Stomach (tissue), 9 donors: Measurements from ENCODE around the gene TST. TPM values are rescaled to one million over a fixed set of nuclear protein-coding genes. Genes with fewer than 3 reads are reported as not detected.
A peak's percentile ranks its signal among the peaks of the same experiment; 100 is the strongest.

Experiments used
- DNase-seq, 2 donors: peaks; one replicate each; pipeline versions ENCODE4 v3.0.0 to v3.0.0-alpha.2; 2013 to 2019
- H3K27ac ChIP-seq, 5 donors: fragments of 200-600 bp in 4 of 5; sonication (generic) in 4 of 5; one replicate each; pipeline ENCODE4 v1.5.1; 2013 to 2019; ENCODE audit warnings: mild to moderate bottlenecking in 1 of 5, moderate library complexity in 1 of 5
- H3K27me3 ChIP-seq, 3 donors: fragments of 200-600 bp; sonication (generic); one replicate each; pipeline ENCODE4 v1.5.1; 2017 to 2019; ENCODE audit warnings: mixed run types in 1 of 3
- H3K36me3 ChIP-seq, 4 donors: fragments of 200-600 bp; sonication (generic); 1 replicate in 3 of 4; 2 replicates in 1 of 4; pipeline ENCODE4 v1.5.1; 2016 to 2019
- H3K4me1 ChIP-seq, 4 donors: fragments of 200-600 bp; sonication (generic); one replicate each; pipeline ENCODE4 v1.5.1; 2016 to 2019
- H3K4me3 ChIP-seq, 4 donors: fragments of 200-600 bp; sonication (generic) in 3 of 4; one replicate each; pipeline ENCODE4 v1.5.1; 2016 to 2019; ENCODE audit warnings: mild to moderate bottlenecking in 1 of 4
- H3K9me3 ChIP-seq, 4 donors: fragments of 200-600 bp; sonication (generic); one replicate each; pipeline ENCODE4 v1.5.1; 2016 to 2019
- EP300 ChIP-seq: sonication (generic); formaldehyde crosslinking; IDR thresholded peaks from one replicate; pipeline ENCODE4 v1.6.1; 2017; ENCODE audit warnings: antibody characterized with exemption
- POLR2A ChIP-seq, 4 donors: fragments of 450-650 bp; IDR thresholded peaks; one replicate each; pipeline ENCODE4 v1.6.1; 2016; ENCODE audit warnings: antibody characterized with exemption in 4 of 4, control low read depth in 2 of 4, mild to moderate bottlenecking in 1 of 4, moderate library complexity in 1 of 4
- POLR2AphosphoS5 ChIP-seq, 3 donors: sonication (generic); formaldehyde crosslinking; IDR thresholded peaks; one replicate each; pipeline ENCODE4 v1.6.1; 2016; ENCODE audit warnings: antibody characterized with exemption in 3 of 3
- WGBS, 5 donors: extraction: QIAGEN DNeasy Blood & Tissue Kit in 3 of 5; methylation state at CpG; one replicate each; pipeline versions ENCODE4 v1.1.5 to v1.1.7; 2013 to 2018; 5-methylcytosine and 5-hydroxymethylcytosine counted together
- intact Hi-C: fragments of 100-400 bp; cut with DNase I; formaldehyde crosslinking; loops from one replicate; pipeline ENCODE4 v1.15.1; 2023; ENCODE audit warnings: low total_unique reads
- polyA plus RNA-seq, 3 donors: library from polyadenylated mRNA; stranded (reverse); fragments of 200-250 nt; gene quantifications; one replicate each; pipeline ENCODE4 v1.2.3, GENCODE V29; 2013
- total RNA-seq, 5 donors: library from RNA; depleted of rRNA; stranded (reverse); fragments of >200 nt; gene quantifications; one replicate each; pipeline versions ENCODE4 v1.1.0 to v1.2.3, GENCODE V29; 2014 to 2016
- TF ChIP-seq, protein P1 (sequence below), 7 experiments: fragments of 450-650 bp in 4 of 7; fragments of 200-600 bp in 3 of 7; sonication (generic) in 3 of 7; IDR thresholded peaks; one replicate each; pipeline ENCODE4 v1.5.1; 2016 to 2019; ENCODE audit warnings: antibody characterized with exemption in 7 of 7, control low read depth in 2 of 7, mild to moderate bottlenecking in 1 of 7
- donor health status: healthy with polysubstance abuse.
- donor health status: Bipolar disorder and iron deficiency.
- donor health status: healthy.

Gene TST
- total and polyA plus RNA-seq, 8 donors = 51.8 to 709 (median 95.3) TPM

DNA sequence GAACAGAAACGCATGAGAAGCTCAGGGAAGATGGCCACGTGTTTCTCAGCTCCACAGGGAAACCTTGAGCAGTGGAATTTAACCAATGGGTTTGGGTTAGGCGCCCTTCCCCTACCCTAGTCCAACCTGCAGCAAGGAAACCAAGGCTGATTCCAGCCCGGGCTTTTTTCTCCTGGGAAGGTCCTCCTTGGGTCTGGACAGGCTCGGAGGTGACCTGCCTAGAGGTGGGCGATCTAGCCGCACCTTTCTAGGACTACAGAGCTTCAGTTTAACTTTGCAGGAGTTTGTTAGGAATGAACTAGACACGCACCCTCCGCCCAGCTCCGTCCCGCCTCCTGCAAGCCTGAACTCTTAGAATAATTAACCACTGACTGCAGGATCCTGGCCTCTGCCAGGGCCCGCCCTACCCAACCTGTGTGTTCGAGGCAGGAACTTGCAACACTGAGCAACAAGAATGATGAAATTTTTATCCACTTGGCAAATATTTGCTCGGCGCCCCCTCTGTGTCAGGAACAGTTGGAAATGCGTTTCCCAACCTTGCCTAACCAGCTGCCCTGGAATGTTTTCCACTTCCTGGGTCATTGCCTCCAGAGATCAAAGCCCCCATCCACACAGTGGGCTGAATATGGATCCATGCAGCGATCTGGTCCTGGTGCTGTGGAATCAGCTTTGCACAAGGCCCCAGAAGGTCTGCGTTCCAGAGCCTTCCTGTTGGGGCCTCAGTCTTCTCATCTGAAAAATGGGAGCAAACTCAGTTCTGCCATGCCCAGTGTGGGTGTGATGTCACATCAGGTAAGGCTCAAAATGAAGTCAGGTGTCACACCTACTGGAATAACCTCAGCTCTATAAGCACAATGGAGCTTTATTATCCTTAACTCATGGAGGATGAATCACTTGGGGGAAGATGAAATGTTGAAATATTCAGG is 13.6 kb upstream of the TST start:
- TF ChIP-seq EP300 = no peak
- TF ChIP-seq POLR2AphosphoS5 (IDR thresholded peaks at IDR 0.05) = peak in 2 of 3 donors; percentile 31 to 75
- Histone ChIP-seq H3K9me3 (no peaks in the 10 kb centered on the region), H3K4me1 (peaks cover 13 to 40% (median 23%) of the 10 kb centered on the region in 4 donors), H3K27ac (peak overlapping the region; percentile 72 to 89 (median 86)), H3K27me3 (peaks cover 0 to 16% (median 9%) of the 10 kb centered on the region in 3 donors), H3K36me3 (peaks cover 19 to 33% (median 31%) of the 10 kb centered on the region in 4 donors), H3K4me3 (peak overlapping the region in 1 of 4 donors; percentile 19)
- intact Hi-C loops = no loop called here
- WGBS, 5 donors = 26 to 43% (median 35%) methylated on average over 18 of the region's 18 CpGs
- DNase-seq = peak; percentile 85 to 95

DNA sequence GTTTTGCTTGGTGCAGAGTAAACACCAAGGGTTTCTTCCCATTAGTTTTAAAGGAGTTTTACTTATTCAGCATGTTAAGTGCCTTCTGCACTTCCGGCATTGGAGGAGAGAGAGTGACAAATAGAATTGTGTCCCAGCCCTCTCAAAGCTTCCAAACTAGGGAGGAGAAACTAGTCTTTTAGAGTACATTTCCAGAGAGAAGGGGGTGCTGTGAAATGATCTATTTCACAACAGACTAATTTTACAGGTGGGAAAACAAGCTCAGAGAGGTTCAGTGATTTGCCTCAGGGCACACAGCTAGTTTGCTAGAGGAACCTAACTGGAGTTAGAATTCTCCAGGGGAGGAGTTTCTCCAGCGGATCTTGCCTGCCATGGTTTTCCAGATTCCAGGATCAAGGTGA is 12.9 kb upstream of the TST start:
- peak overlapping the region in 1 of 4 donors; percentile 19 for H3K4me3 ChIP-seq
- DNase-seq = no peak
- TF ChIP-seq EP300 (no peak), POLR2AphosphoS5 (IDR thresholded peaks at IDR 0.05) (no peak), POLR2A (IDR thresholded peaks at IDR 0.05) (no peak)
- TF ChIP-seq, protein P1, sequence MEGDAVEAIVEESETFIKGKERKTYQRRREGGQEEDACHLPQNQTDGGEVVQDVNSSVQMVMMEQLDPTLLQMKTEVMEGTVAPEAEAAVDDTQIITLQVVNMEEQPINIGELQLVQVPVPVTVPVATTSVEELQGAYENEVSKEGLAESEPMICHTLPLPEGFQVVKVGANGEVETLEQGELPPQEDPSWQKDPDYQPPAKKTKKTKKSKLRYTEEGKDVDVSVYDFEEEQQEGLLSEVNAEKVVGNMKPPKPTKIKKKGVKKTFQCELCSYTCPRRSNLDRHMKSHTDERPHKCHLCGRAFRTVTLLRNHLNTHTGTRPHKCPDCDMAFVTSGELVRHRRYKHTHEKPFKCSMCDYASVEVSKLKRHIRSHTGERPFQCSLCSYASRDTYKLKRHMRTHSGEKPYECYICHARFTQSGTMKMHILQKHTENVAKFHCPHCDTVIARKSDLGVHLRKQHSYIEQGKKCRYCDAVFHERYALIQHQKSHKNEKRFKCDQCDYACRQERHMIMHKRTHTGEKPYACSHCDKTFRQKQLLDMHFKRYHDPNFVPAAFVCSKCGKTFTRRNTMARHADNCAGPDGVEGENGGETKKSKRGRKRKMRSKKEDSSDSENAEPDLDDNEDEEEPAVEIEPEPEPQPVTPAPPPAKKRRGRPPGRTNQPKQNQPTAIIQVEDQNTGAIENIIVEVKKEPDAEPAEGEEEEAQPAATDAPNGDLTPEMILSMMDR (IDR thresholded peaks at IDR 0.05) = no peak
- 23 to 43% (median 29%) methylated on average over 2 of the region's 2 CpGs for WGBS, 5 donors
- H3K36me3 ChIP-seq = peaks cover 26 to 40% (median 38%) of the 10 kb centered on the region in 4 donors
- peaks cover 13 to 40% (median 23%) of the 10 kb centered on the region in 4 donors for H3K4me1 ChIP-seq
- H3K27me3 ChIP-seq = peaks cover 0 to 9% (median 4%) of the 10 kb centered on the region in 3 donors
- H3K27ac ChIP-seq = peak overlapping the region; percentile 72 to 89 (median 86)
- intact Hi-C loops = no loop called here
- no peaks in the 10 kb centered on the region for H3K9me3 ChIP-seq

DNA sequence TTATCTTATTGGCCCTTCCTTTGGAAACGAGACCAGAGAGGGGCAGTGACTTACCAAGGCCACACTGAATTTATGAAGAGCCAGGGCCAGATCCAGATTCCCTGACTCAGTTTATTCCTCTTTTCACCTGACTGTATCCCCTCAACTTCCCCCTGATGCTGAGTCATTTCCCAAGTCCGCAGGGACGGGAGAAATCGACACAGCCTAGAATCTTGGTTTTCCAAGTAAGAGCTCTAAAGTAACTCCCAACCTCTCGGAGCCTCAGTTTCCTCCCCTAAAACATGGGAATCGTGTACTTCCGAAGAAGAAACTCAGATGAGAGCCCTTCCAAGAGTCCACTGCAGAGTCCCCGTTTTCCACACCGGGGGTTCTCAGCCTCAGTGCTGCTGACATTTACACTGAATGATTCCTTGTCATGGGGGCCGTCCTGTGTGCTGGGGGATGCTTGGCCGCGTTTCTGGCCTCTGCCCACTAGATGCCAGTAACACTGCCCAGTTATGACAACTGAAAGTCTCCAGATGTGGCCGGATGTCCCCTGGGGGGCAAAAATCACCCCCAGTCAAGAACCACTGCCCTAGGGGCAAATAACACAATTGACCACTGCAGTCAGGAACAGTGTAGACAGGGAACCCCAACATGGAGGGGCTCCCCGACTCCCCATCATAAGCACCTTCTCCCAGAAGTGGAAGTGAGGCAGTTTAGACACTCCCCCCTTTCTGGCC is 11.5 kb upstream of the TST start:
- Histone ChIP-seq H3K4me1 (peaks cover 13 to 43% (median 23%) of the 10 kb centered on the region in 4 donors), H3K27me3 (no peaks in the 10 kb centered on the region), H3K4me3 (no peak overlapping the region), H3K9me3 (no peaks in the 10 kb centered on the region), H3K36me3 (peaks cover 35 to 54% (median 52%) of the 10 kb centered on the region in 4 donors), H3K27ac (peak overlapping the region in 3 of 5 donors; percentile 72 to 89 (median 86))
- TF ChIP-seq POLR2AphosphoS5 (IDR thresholded peaks at IDR 0.05) (no peak), POLR2A (IDR thresholded peaks at IDR 0.05) (no peak), EP300 (no peak)
- TF ChIP-seq, protein P1 (IDR thresholded peaks at IDR 0.05) = no peak
- peak in 1 of 2 donors; percentile 1 for DNase-seq
- intact Hi-C loops = no loop called here
- WGBS, 5 donors = 69 to 81% (median 76%) methylated on average over 14 of the region's 14 CpGs

DNA sequence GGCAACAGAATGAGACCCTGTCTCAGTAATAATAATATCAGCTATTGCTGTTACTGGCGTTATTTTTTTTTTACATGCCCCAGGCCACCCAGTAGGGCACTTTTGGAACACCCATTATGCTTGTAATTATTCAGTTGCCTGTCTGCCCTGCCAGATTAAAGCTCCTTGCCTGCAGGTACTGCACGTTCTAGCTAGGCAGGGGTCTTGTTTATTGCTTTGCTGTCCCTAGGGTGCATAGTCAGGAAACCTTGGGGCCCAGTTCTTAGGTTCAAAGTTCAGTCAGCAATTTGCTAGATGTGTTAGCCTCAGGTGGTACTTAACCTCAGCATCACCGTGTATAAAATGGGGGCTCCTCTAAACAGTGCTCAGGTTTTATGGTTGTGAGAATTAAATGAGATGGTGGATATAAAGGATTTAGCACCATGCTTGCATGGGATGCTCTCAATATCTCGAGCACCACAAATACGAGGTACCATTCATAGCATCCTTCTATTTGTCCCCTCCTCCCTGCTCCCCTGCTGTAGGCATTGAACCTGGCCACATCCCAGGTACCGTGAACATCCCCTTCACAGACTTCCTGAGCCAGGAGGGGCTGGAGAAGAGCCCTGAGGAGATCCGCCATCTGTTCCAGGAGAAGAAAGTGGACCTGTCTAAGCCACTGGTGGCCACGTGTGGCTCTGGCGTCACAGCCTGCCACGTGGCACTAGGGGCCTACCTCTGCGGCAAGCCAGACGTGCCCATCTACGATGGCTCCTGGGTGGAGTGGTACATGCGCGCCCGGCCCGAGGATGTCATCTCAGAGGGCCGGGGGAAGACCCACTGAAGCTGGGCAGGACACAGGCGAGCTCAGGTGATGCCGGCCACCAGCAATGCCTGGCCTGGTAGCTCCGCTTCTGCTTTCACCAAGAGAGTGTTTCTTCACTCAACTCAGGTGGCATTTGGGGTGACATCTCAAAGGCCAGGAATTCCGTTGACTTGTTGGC is 9.7 kb upstream of the TST start:
- Histone ChIP-seq H3K27ac (no peak overlapping the region), H3K9me3 (no peaks in the 10 kb centered on the region), H3K27me3 (no peaks in the 10 kb centered on the region), H3K4me3 (no peak overlapping the region), H3K36me3 (peaks cover 40 to 71% (median 69%) of the 10 kb centered on the region in 4 donors), H3K4me1 (peaks cover 13 to 52% (median 35%) of the 10 kb centered on the region in 4 donors)
- WGBS, 5 donors = 88 to 92% (median 91%) methylated on average over 19 to 22 of the region's 22 CpGs
- no peak for DNase-seq
- intact Hi-C loops = no loop called here
- TF ChIP-seq POLR2A (IDR thresholded peaks at IDR 0.05) (no peak), EP300 (no peak), POLR2AphosphoS5 (IDR thresholded peaks at IDR 0.05) (no peak)
- TF ChIP-seq, protein P1 (IDR thresholded peaks at IDR 0.05) = no peak
